IMR-90 (cell line): ENCODE data around the gene ORC6.

ENCODE experiments used
- CTCF ChIP-seq: conservative IDR thresholded peaks from 2 replicates; pipeline ENCODE4 v1.5.1; 2012; ENCODE audit warnings: mild to moderate bottlenecking, low read depth, low read length, improper control_type of control experiment
- POLR2A ChIP-seq: IDR thresholded peaks from 2 replicates; pipeline ENCODE4 v1.6.1; 2012; ENCODE audit warnings: mild to moderate bottlenecking, low read depth, low read length
- SMC3 ChIP-seq: fragments of 150-350 bp; IDR thresholded peaks from 2 replicates; pipeline ENCODE4 v1.6.1; 2016; ENCODE audit warnings: low read depth, mild to moderate bottlenecking, antibody characterized with exemption, low read length, moderate library complexity

- no peak for TF ChIP-seq CTCF
- no peak for TF ChIP-seq POLR2A
- no peak for TF ChIP-seq SMC3
Observed at GRCh38 chr16:46739934-46740333, 50.5 kb downstream of the ORC6 start.
